Neural progenitor cell (in vitro differentiated cells): Measurements from ENCODE around the gene MVD. TPM values are rescaled to one million over a fixed set of nuclear protein-coding genes. Genes with fewer than 3 reads are reported as not detected.

Source experiments
- DNase-seq: peaks from one replicate; pipeline ENCODE4 v3.0.0-alpha.2; 2016; ENCODE audit warnings: low spot score
- H2AFZ ChIP-seq: fragments of 200-600 bp; sonication (generic); replicated peaks from 2 replicates; pipeline ENCODE4 v1.6.1; 2016; ENCODE audit warnings: antibody characterized with exemption
- H3F3A ChIP-seq: fragments of 200-600 bp; sonication (generic); 2 replicates; pipeline ENCODE4 v1.6.1; 2016; ENCODE audit warnings: antibody characterized with exemption, low read depth
- H3K27ac ChIP-seq: fragments of 200-600 bp; sonication (generic); 2 replicates; pipeline ENCODE4 v1.5.1; 2016; ENCODE audit warnings: mild to moderate bottlenecking
- H3K27me3 ChIP-seq: fragments of 200-600 bp; sonication (generic); 2 replicates; pipeline ENCODE4 v1.6.1; 2016; ENCODE audit warnings: mild to moderate bottlenecking, moderate library complexity
- H3K36me3 ChIP-seq: fragments of 200-600 bp; sonication (generic); 2 replicates; pipeline ENCODE4 v1.5.1; 2016
- H3K4me1 ChIP-seq: fragments of 200-600 bp; sonication (generic); 2 replicates; pipeline ENCODE4 v1.6.1; 2016; ENCODE audit warnings: mixed run types
- H3K4me2 ChIP-seq: fragments of 200-600 bp; sonication (generic); 2 replicates; pipeline ENCODE4 v1.6.1; 2016
- H3K4me3 ChIP-seq: fragments of 200-600 bp; sonication (generic); 2 replicates; pipeline ENCODE4 v1.5.1; 2016
- H3K79me2 ChIP-seq: fragments of 200-600 bp; sonication (generic); 2 replicates; pipeline ENCODE4 v1.6.1; 2016; ENCODE audit warnings: low read depth
- H3K9ac ChIP-seq: fragments of 200-600 bp; sonication (generic); 2 replicates; pipeline ENCODE4 v1.6.1; 2016
- H3K9me3 ChIP-seq: fragments of 200-600 bp; sonication (generic); 2 replicates; pipeline ENCODE4 v1.5.1; 2016; ENCODE audit warnings: low read depth
- H4K20me1 ChIP-seq: fragments of 200-600 bp; sonication (generic); 2 replicates; pipeline ENCODE4 v1.6.1; 2016; ENCODE audit warnings: low read depth
- H3K27ac Mint-ChIP-seq: 3 replicates; pipeline ENCODE4 v1.8.0; 2021; ENCODE audit warnings: mixed read lengths
- H3K27me3 Mint-ChIP-seq: 2 replicates; pipeline ENCODE4 v1.8.0; 2022; ENCODE audit warnings: low read depth, mild to moderate bottlenecking, inconsistent platforms, moderate library complexity, mixed read lengths; ENCODE audit not compliant: insufficient read depth
- H3K36me3 Mint-ChIP-seq: 3 replicates; pipeline ENCODE4 v1.8.0; 2021; ENCODE audit warnings: mixed read lengths
- H3K4me1 Mint-ChIP-seq: 3 replicates; pipeline ENCODE4 v1.8.0; 2021; ENCODE audit warnings: mixed read lengths
- H3K4me3 Mint-ChIP-seq: 3 replicates; pipeline ENCODE4 v1.8.0; 2021; ENCODE audit warnings: mild to moderate bottlenecking, moderate library complexity, mixed read lengths
- H3K9me3 Mint-ChIP-seq: 3 replicates; pipeline ENCODE4 v1.8.0; 2020; ENCODE audit warnings: mixed read lengths
- CTCF ChIP-seq: fragments of 200-600 bp; sonication (generic); IDR thresholded peaks from 2 replicates; pipeline ENCODE4 v1.5.1; 2017; ENCODE audit warnings: antibody characterized with exemption, mild to moderate bottlenecking
- EZH2 ChIP-seq: fragments of 200-600 bp; sonication (generic); IDR thresholded peaks from 2 replicates; pipeline ENCODE4 v1.6.1; 2017; ENCODE audit warnings: antibody characterized with exemption, mild to moderate bottlenecking, moderate library complexity
- EZH2phosphoT487 ChIP-seq: fragments of 200-600 bp; sonication (generic); IDR thresholded peaks from 2 replicates; pipeline ENCODE4 v1.6.1; 2017; ENCODE audit warnings: antibody characterized with exemption
- total RNA-seq: library from RNA; depleted of rRNA; stranded (reverse); fragments of >200 nt; gene quantifications from 2 replicates; pipeline ENCODE4 v1.2.3, GENCODE V29; 2015; ENCODE audit warnings: low replicate concordance

Gene MVD
- total RNA-seq, 1 donor from 2014 or later = 12.7 TPM

GRCh38 chr16:88635671-88636319, 27.1 kb downstream of the MVD start:
- Histone ChIP-seq H3K4me3 (no peak overlapping the region), H3K27me3 (peaks cover 66% of the 10 kb centered on the region), H3K4me1 (peaks cover 4% of the 10 kb centered on the region), H3K36me3 (no peaks in the 10 kb centered on the region), H4K20me1 (peaks cover 26% of the 10 kb centered on the region), H3K9ac (no peak overlapping the region), H3K4me2 (no peak overlapping the region), H3F3A (peaks cover 26% of the 10 kb centered on the region), H2AFZ (no peak overlapping the region), H3K27ac (no peak overlapping the region), H3K9me3 (no peaks in the 10 kb centered on the region), H3K79me2 (no peaks in the 10 kb centered on the region)
- Mint-ChIP-seq H3K27ac (no peak overlapping the region), H3K36me3 (peaks cover 2% of the 10 kb centered on the region), H3K4me1 (peaks cover 4% of the 10 kb centered on the region), H3K9me3 (no peaks in the 10 kb centered on the region), H3K27me3 (peaks cover 11% of the 10 kb centered on the region), H3K4me3 (no peak overlapping the region)
- TF ChIP-seq EZH2phosphoT487 = no peak
- no peak for TF ChIP-seq CTCF
- TF ChIP-seq EZH2 = no peak
- no peak for DNase-seq

DNA sequence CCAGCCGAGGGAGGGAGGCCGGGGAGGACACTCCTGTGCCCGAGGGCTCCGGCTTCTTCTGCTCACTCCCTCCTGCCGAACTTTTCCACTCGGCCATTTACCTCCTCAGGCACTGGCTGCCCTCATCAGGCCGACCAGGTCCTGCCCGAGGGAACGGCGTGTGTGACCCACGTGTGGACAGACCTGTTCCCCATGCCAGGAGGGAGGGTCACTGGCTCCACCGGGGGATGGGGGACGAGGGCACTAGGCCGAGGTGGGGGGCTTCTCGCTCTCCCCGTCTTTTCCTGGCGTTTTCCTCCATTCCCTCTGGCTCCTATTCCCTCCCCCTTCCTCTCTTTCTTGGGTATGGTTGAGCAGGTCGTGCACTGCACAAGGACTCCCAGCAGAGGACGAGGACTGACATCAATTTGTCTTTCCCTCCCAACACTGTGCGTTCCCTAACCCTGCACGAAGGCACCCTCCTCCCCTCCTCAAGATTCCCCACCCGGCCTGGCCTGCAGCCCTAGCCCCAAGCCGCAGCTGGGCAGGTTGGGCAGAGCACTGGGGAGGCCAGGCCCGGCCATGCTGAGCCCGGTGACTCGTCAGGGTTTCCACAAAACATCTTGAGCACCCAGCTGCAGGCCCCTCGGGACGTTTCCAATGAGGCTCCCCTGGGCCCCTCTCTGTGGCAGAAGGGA, 27.8 kb downstream of the MVD start:
- Mint-ChIP-seq H3K27ac (no peak overlapping the region), H3K9me3 (no peaks in the 10 kb centered on the region), H3K36me3 (peaks cover 2% of the 10 kb centered on the region), H3K4me1 (peaks cover 4% of the 10 kb centered on the region), H3K27me3 (peaks cover 10% of the 10 kb centered on the region), H3K4me3 (peak overlapping the region; percentile 71)
- Histone ChIP-seq H3K27ac (no peak overlapping the region), H3K36me3 (no peaks in the 10 kb centered on the region), H3F3A (peaks cover 26% of the 10 kb centered on the region), H3K27me3 (peaks cover 61% of the 10 kb centered on the region), H3K79me2 (no peaks in the 10 kb centered on the region), H4K20me1 (peaks cover 29% of the 10 kb centered on the region), H3K4me2 (peak overlapping the region; percentile 95), H3K9ac (no peak overlapping the region), H3K4me3 (peak overlapping the region; percentile 62), H3K4me1 (peaks cover 4% of the 10 kb centered on the region), H3K9me3 (no peaks in the 10 kb centered on the region), H2AFZ (no peak overlapping the region)
- TF ChIP-seq EZH2phosphoT487 (no peak), EZH2 (no peak), CTCF (no peak)
- DNase-seq = no peak

DNA sequence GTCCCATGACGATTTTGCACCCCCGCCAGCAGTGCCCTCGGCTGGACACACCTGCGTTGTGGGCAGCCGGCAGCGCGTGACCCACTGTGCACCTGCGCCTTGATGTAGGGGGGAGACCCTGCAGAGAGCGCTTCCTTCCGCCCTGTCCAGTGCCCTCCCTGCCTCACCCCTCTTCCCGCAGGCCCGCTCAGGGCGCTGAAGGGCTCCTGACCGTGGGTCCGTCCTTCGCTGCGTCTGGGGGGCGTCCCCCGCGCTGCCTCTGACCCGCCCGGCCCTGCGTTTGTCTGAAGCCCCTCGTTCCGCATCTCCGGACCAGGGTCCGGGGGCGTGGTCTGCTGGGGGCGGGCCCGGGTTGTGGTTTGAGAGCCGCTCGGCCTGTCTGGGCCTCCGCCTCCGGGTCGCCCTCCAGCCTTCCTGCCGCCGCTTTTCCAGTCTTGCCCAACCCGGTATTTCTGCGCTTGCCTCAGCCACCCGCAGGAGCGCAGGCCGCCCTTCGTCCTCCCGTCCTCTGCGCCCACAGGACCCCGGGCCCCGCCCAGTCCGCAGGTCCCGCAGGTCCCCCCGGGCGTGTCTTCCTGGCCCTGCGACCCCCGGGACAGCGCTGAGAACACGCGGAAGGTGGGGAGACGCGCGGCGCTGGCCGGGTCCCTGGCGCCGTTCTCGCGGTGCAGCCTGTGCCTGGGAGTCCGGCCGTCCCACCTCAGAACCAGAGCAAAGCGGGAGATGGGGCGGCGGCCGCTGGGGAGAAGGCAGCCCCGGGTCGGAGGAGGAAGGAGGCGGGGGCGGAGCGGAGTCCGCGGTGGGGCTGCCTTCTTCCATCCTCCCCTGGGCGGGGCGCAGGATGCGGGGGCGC, 28.5 kb downstream of the MVD start:
- Histone ChIP-seq H3K79me2 (no peaks in the 10 kb centered on the region), H2AFZ (no peak overlapping the region), H3K9ac (no peak overlapping the region), H3K27ac (no peak overlapping the region), H3K4me1 (peaks cover 4% of the 10 kb centered on the region), H3K4me2 (peak overlapping the region; percentile 95), H3K4me3 (peak overlapping the region; percentile 62), H3K9me3 (no peaks in the 10 kb centered on the region), H3K36me3 (no peaks in the 10 kb centered on the region), H3K27me3 (peaks cover 53% of the 10 kb centered on the region), H3F3A (peaks cover 26% of the 10 kb centered on the region), H4K20me1 (peaks cover 30% of the 10 kb centered on the region)
- peak; percentile 83 for DNase-seq
- H3K4me1 Mint-ChIP-seq = peaks cover 4% of the 10 kb centered on the region
- no peak overlapping the region for H3K27ac Mint-ChIP-seq
- peaks cover 4% of the 10 kb centered on the region for H3K36me3 Mint-ChIP-seq
- peaks cover 9% of the 10 kb centered on the region for H3K27me3 Mint-ChIP-seq
- H3K4me3 Mint-ChIP-seq = no peak overlapping the region
- no peak for TF ChIP-seq EZH2phosphoT487
- peak; percentile 54 for TF ChIP-seq EZH2
- no peaks in the 10 kb centered on the region for H3K9me3 Mint-ChIP-seq
